ENCODE results near the gene SPECC1.

The SPECC1 gene

DNA sequence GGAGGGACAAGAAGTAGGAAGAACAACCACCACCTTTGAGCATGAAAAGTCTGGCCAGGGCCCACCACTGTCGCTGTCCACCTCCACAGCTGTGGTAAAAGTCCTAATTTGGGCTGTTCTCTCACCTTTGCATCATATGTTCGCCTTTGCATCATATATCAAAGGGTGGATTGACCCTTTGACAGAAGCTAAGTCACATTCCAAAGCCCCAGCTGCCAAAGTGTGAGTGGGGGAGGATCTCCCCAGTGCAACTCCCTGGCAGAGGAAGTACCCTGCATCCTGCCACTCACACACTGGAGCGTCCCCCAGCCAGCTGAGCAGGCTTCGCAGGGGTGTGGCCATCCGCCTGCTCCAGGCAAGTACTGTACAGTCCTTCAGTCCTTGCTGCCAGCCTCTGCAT lies 12.7 kb upstream of the SPECC1 start:
- no peak overlapping the region for H3K27ac ChIP-seq (ENCODE audit: low read depth, low read length)
- H3K79me2 ChIP-seq (ENCODE audit: control insufficient read depth, low read length): no peaks in the 10 kb centered on the region
- no peaks in the 10 kb centered on the region for H3K9me2 ChIP-seq (replicated peaks; ENCODE audit: control insufficient read depth, low read length)
- no peaks in the 10 kb centered on the region for H3F3A ChIP-seq (ENCODE audit: control insufficient read depth, insufficient read depth)
- H3K4me2 ChIP-seq (ENCODE audit: low read length): no peak overlapping the region
- H3K9me3 ChIP-seq (ENCODE audit: control insufficient read depth, insufficient read depth, low read length): no peaks in the 10 kb centered on the region
- H3K27me3 ChIP-seq (ENCODE audit: control insufficient read depth, low read length): no peaks in the 10 kb centered on the region
- no peaks in the 10 kb centered on the region; the same call in 1 of the 2 replicates for H4K20me1 ChIP-seq (ENCODE audit: control insufficient read depth, insufficient read depth, low read depth, low read length)
- no peaks in the 10 kb centered on the region for H3K36me3 ChIP-seq (ENCODE audit: control insufficient read depth, low read length)
- H3K4me1 ChIP-seq (ENCODE audit: control insufficient read depth, low read length): 0 out of 2 replicates have a peak, but pooled peaks cover 2% of the 10 kb centered on the region
- H3K4me3 ChIP-seq (ENCODE audit: low read length): no peak overlapping the region
- TF ChIP-seq EZH2phosphoT487 (IDR thresholded peaks at IDR 0.05; ENCODE audit: borderline replicate concordance, low read length) (no peak), CTCF (IDR thresholded peaks at IDR 0.05; ENCODE audit: low read depth, low read length, poor library complexity, severe bottlenecking) (no peak)

- Histone ChIP-seq H3F3A (ENCODE audit: control insufficient read depth, insufficient read depth) (peaks cover 5% of the 10 kb centered on the region; the same call in 1 of the 2 replicates), H3K27me3 (ENCODE audit: control insufficient read depth, low read length) (peaks cover 37% of the 10 kb centered on the region), H3K27ac (ENCODE audit: low read depth, low read length) (no peak overlapping the region)
Observed at GRCh38 chr17:20008242-20009051, 712 bp upstream of the SPECC1 start.

DNA sequence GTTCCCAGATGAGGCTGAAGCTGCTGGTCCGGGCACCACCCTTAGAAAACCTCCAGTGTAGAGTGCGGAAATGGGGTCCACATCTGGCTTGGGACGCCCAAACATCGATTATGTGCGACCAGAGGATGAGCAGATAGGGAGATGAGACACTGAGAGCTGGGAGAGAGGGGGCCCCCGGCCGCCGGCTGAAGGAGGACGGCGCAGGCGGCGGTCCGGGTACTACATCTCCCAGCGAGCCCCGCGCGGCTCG lies 182 bp upstream of the SPECC1 start:
- peaks cover 37% of the 10 kb centered on the region for H3K27me3 ChIP-seq (ENCODE audit: control insufficient read depth, low read length)
- no peak for TF ChIP-seq EZH2phosphoT487 (IDR thresholded peaks at IDR 0.05; ENCODE audit: borderline replicate concordance, low read length)
- no peak for TF ChIP-seq CTCF (IDR thresholded peaks at IDR 0.05; ENCODE audit: low read depth, low read length, poor library complexity, severe bottlenecking)

More at GRCh38 chr17:20008242-20009051, 712 bp upstream of the SPECC1 start:
- peak overlapping the region; percentile 78 for H3K4me2 ChIP-seq (ENCODE audit: low read length)
- no peaks in the 10 kb centered on the region for H3K36me3 ChIP-seq (ENCODE audit: control insufficient read depth, low read length)
- no peaks in the 10 kb centered on the region for H3K9me3 ChIP-seq (ENCODE audit: control insufficient read depth, insufficient read depth, low read length)
- H3K4me1 ChIP-seq (ENCODE audit: control insufficient read depth, low read length): peaks cover 17% of the 10 kb centered on the region
- TF ChIP-seq EZH2phosphoT487 (IDR thresholded peaks at IDR 0.05; ENCODE audit: borderline replicate concordance, low read length): no peak
- no peak for TF ChIP-seq CTCF (IDR thresholded peaks at IDR 0.05; ENCODE audit: low read depth, low read length, poor library complexity, severe bottlenecking)
- H4K20me1 ChIP-seq (ENCODE audit: control insufficient read depth, insufficient read depth, low read depth, low read length): no peaks in the 10 kb centered on the region
- peak overlapping the region; percentile 70 for H3K4me3 ChIP-seq (ENCODE audit: low read length)
- H3K79me2 ChIP-seq (ENCODE audit: control insufficient read depth, low read length): no peaks in the 10 kb centered on the region
- H3K9me2 ChIP-seq (replicated peaks; ENCODE audit: control insufficient read depth, low read length): no peaks in the 10 kb centered on the region

More for the DNA sequence above, 182 bp upstream of the SPECC1 start:
- H3K4me3 ChIP-seq (ENCODE audit: low read length): peak overlapping the region; percentile 70
- no peaks in the 10 kb centered on the region for H3K9me3 ChIP-seq (ENCODE audit: control insufficient read depth, insufficient read depth, low read length)
- H3K36me3 ChIP-seq (ENCODE audit: control insufficient read depth, low read length): no peaks in the 10 kb centered on the region
- H3F3A ChIP-seq (ENCODE audit: control insufficient read depth, insufficient read depth): peaks cover 5% of the 10 kb centered on the region; the same call in 1 of the 2 replicates
- peaks cover 17% of the 10 kb centered on the region for H3K4me1 ChIP-seq (ENCODE audit: control insufficient read depth, low read length)
- H3K27ac ChIP-seq (ENCODE audit: low read depth, low read length): no peak overlapping the region
- H3K9me2 ChIP-seq (replicated peaks; ENCODE audit: control insufficient read depth, low read length): no peaks in the 10 kb centered on the region
- peak overlapping the region; percentile 78 for H3K4me2 ChIP-seq (ENCODE audit: low read length)
- H4K20me1 ChIP-seq (ENCODE audit: control insufficient read depth, insufficient read depth, low read depth, low read length): no peaks in the 10 kb centered on the region
- no peaks in the 10 kb centered on the region for H3K79me2 ChIP-seq (ENCODE audit: control insufficient read depth, low read length)
